Posterior vena cava (tissue), 2 donors: ENCODE measurements around the gene PRDX3. TPM values are rescaled to one million over a fixed set of nuclear protein-coding genes. Genes with fewer than 3 reads are reported as not detected.
"Not testable (repeated sequence)": the region's sequence is repeated elsewhere in the genome, so short reads cannot be mapped to it uniquely, and the experiment has no call there.

Experiments used
- DNase-seq: peaks from one replicate; pipeline ENCODE4 v3.0.0-alpha.2; 2020; ENCODE audit warnings: low spot score
- intact Hi-C, 2 donors: fragments of 100-400 bp; cut with DNase I; formaldehyde crosslinking; loops; one replicate each; pipeline versions ENCODE4 v1.14.1 to v1.14.2; 2022 to 2023
- total RNA-seq, 2 donors: library from RNA; stranded (reverse); fragmentation: NEBNext Ultra II Directional; extraction: Animal tissue kit (Norgen Biotek cat#: 25700); gene quantifications; one replicate each; pipeline ENCODE4 v1.2.1, GENCODE V29; 2021
- donor health status: DM: yes; HTN: yes; CAD: no.
- donor health status: DM: yes; HTN: yes; CAD: no.

The PRDX3 gene
- total RNA-seq, 2 donors from 2014 or later, result 95.8 to 106 TPM

- intact Hi-C loops, result no loop called here
- DNase-seq, result peak; percentile 44
These were observed 772 bp downstream of the PRDX3 start for GRCh38 chr10:119177708-119178371.

DNA sequence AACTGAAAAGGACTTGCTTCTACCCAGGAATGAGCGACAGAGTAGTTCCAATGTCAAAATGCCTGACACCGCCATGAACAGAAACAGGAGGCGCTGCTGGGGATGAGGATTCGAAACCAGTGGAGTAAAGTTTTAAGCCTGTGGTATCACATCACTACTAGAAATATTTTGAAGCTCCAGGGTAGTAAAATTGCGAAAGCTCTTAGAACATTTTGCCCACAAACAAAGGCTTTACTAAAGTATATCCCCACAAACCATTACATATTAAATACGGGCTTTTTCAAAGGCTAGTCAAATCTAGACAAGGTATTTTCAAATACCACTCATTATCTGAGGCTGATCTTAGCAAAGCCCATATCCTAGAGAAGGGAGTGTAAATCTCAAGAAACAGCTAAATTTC lies 2.4 kb downstream of the PRDX3 start:
- intact Hi-C loops, result no loop called here
- DNase-seq, result no peak

DNA sequence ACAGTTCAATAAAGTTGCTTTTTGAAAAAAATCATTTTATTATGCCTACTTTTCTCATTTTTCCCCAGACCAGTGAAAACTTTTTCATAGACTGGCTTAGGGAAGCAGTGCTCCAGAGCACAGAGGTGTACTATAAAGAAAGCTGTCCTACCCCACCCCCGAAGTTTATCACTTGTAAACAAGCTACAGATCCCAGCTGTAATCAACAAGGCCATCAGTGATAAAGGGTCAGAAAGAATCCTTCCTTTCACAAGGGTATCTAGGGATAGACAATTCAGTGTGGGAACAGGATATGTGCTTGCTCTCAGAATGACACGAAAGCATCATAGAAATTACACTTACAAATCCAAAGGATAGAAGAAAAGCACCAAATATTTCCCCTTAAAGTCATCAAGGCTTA lies 4.5 kb downstream of the PRDX3 start:
- intact Hi-C loops, result no loop called here

DNA sequence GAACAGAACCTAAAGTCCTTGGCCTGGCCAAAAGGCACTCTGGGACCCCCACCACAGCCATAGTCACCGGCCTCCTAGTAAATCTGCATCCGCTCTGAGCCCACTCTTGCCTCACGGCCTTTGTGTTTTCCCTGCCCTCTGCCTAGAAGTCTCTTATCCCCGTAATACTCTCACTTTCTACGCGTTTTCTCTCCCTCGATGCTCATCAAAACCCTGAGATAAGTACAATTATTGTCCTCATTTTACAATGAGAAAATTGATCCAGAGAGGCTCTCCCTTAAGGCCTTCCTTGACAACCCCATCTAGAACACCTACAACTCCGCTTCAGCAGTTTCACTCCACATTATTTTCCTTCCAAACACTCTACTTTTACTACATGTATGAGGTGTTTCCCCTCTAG lies 11.6 kb downstream of the PRDX3 start:
- intact Hi-C loops, result no loop called here
- DNase-seq, result no peak

More for the DNA sequence above, 4.5 kb downstream of the PRDX3 start:
- DNase-seq, result no peak

DNA sequence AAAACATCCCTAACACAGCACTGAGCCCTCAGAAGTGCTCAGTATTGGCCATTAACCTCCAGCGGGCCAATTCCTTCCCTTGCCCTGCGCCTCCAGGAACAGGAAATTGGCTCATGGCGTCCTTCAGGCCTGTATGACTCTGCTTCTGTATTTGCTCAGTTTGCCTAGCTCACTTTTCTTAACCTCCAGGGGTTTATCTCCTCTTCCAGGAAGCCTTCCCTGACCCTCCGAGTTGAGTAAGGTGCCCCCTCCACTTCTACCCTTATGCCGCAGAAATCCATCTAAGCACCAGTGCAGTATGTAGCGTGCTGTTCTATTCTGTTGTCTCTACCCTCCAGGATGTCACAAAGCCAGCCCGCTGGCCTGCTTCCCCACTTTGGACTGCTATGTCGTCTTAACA lies 12.0 kb downstream of the PRDX3 start:
- intact Hi-C loops, result no loop called here
- DNase-seq, result peak; percentile 37

- peak; percentile 72 for DNase-seq
- intact Hi-C loops, result no loop called here
These were observed 12.5 kb downstream of the PRDX3 start for GRCh38 chr10:119166118-119166500.

DNA sequence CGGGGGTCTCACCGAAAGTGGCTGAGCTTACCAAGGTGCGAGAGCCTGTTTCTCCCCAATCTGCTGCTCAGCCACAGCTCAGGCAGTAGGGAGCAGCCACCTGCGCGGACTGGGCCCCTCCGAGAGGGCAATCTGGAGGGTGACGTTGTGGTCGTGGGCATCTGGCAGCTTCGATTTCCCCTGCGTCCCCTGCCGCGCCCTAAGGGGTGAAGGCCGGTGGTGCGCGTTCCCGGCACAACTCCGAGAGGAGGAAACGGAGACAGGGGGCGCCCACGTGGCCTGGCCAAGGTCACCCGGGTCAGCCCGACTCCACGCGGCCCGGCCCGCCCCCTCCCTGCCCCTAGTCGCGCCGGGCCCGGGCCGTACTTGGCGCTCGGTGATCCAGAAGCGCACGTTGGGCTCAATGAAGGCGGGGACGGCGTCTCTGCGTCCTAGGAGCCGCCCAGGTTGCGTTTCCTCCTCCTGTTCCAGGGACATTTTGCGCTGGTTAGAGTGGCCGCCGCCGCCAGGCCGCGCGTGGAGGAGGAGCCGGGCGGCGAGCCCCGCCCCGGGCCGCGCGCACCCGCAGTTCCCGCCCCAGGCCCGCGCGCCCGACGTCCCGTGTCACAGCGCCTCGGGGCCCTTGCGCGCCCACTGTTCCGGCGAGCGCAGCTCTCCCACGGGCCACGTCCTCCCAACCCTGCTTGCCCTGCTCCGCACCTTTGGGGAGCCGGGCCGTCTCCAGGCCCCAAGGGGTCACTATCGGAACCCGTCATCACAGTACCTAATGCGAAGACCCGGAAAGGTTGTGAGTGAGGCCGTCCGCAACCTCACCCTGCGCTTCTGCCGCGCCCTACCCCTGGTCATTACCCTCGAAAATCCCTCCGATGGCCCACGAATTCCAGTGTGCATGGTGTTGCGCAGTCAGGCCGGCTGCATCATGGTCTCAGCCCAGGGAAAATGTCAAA lies 13.2 kb downstream of the PRDX3 start, which contains the start of gene SFXN4:
Gene SFXN4, minus strand, starts transcription at position 544 of the 947 bp plus-strand sequence. Its CDS starts 67 bp downstream, at position 477.
- intact Hi-C loops, result no loop called here
- DNase-seq, result peak; percentile 95

DNA sequence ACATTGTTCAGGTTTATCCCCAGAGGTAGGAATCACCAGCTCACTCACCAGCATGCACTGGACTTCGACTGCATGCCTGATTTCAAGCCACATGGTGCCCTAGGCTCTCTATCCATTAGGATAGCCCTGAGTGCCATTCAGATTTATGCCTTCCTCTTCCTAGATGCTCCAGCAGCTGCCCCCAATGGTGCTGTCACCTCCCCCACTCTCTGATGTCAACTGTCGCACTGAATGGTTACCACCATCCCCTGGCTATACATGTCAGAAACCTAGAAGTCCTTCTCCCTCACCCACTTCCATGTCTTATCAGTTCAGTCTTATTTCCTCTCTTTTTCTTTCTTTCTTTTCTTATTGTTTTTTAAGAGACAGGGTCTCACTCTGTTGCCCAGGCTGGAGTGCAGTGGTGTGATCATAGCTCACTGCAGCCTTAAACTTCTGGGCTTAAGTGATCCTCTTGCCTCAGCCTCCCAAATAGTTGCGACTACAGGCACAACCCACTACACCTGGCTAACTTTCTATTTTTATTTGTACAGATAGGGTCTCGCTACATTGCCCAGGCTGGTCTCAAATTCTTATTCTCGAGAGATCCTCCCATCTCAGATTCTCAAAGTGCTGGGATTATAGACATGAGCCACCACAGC lies 16.0 kb downstream of the PRDX3 start:
- intact Hi-C loops, result no loop called here
- peak; percentile 3 for DNase-seq

DNA sequence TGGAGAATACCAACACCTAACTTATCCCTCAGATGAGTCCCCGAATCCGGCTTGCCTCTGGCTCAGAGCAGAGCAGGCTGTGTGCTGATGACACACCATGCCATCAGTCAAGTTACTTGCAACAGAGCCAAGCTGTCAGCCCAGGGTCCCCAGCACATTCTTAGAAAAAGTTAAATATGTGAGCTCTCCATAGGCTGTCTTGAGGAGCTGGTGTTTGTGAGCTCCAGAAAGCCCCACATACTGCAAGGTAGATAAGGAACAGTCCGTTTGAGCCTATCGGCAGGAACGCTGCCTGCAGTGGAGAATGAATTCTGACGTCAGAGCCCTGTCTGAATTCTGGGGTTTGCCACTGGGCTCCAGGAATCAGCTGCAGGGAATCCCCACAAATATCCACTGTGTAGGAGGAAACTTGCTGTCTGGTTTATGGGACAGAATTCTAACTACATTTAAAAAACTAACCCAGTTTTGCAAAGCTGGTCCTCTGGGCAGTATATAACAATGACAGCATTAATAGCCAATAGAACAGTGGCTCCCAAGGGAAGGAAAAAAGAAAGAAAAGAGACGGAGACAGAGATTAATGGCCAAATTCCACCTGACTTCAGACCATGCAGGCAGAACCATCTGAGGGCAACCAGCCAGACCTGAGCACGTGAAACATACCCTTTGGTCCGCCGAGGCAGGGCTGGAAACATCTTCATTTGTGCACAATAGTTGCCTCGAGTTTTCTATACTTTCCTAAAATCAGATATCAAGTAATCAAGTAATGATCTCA lies 16.7 kb downstream of the PRDX3 start:
- DNase-seq, result peak; percentile 53
- intact Hi-C loops, result no loop called here

- intact Hi-C loops, result no loop called here
- peak; percentile 30 for DNase-seq
These were observed 19.3 kb downstream of the PRDX3 start for GRCh38 chr10:119159332-119159731.

GRCh38 chr10:119153661-119154060 lies 25.0 kb downstream of the PRDX3 start:
- DNase-seq, result peak; percentile 42
- intact Hi-C loops, result no loop called here

DNA sequence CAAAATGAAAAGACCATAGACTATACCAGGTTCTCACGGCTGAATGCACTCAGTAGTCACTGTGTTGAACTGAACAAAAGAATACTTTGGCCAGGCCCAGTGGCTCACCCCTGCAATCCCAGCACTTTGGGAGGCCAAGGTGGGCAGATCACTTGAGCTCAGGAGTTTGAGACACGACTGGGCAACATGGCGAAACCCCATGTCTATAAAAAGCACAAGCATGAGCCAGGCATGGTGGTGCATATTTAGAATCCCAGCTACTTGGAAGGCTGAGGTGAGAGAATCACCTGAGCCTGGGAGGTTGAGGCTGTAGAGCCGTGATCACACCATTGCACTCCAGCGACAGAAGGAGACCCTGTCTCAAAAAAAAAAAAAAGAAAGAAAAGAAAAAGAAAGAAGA lies 25.6 kb downstream of the PRDX3 start:
- peak; percentile 41 for DNase-seq
- intact Hi-C loops, result no loop called here

GRCh38 chr10:119151601-119152000 lies 27.0 kb downstream of the PRDX3 start:
- DNase-seq, result peak; percentile 40
- intact Hi-C loops, result not testable (repeated sequence)

GRCh38 chr10:119149729-119150128 lies 28.9 kb downstream of the PRDX3 start:
- peak; percentile 72 for DNase-seq

DNA sequence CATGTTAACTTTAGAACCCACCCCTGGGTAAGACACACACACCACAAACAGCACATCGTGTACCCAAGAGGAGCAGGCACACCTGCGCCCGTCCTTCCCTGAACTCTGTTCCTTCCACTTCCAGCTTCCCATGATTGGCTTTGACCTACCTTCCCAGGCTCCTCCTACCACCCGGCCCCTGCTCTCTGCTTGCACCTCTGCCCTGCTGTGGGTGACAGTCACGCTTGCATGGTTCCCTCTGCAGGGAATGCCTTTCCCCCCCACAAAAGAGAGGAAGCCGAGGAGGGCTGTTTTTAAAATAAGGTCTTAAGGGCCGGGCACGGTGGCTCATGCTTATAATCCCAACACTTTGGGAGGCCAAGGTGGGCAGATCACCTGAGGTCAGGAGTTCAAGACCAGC lies 29.5 kb downstream of the PRDX3 start:
- DNase-seq, result peak; percentile 43
- intact Hi-C loops, result no loop called here

More at GRCh38 chr10:119149729-119150128, 28.9 kb downstream of the PRDX3 start:
- intact Hi-C loops, result no loop called here

GRCh38 chr10:119143657-119144056 lies 35.0 kb downstream of the PRDX3 start:
- intact Hi-C loops, result no loop called here
- DNase-seq, result no peak

GRCh38 chr10:119140603-119141245 lies 37.9 kb downstream of the PRDX3 start:
- intact Hi-C loops, result no loop called here
- DNase-seq, result peak; percentile 58

- intact Hi-C loops, result no loop called here
- peak; percentile 83 for DNase-seq
These were observed 39.0 kb downstream of the PRDX3 start for GRCh38 chr10:119139464-119140067.
